ENCODE results near the gene NOL12.

- no peak for TF ChIP-seq POLR2AphosphoS5 (IDR thresholded peaks at IDR 0.05; ENCODE audit: borderline replicate concordance, low read depth, low read length)
- no peak for TF ChIP-seq EZH2 (IDR thresholded peaks at IDR 0.05)
These were observed 13.2 kb upstream of the NOL12 start for GRCh38 chr22:37672920-37673455.
